Parathyroid adenoma (tissue), 2 donors: ENCODE results near the gene BCL6B.

Experiments used
- H2AFZ ChIP-seq: fragments of 300-600 bp; sonication (generic); one replicate; pipeline ENCODE4 v1.7.0; 2017; ENCODE audit warnings: antibody characterized with exemption, mild to moderate bottlenecking
- H3K27ac ChIP-seq: fragments of 300-600 bp; sonication (generic); one replicate; pipeline ENCODE4 v1.7.0; 2017
- H3K27me3 ChIP-seq: fragments of 300-600 bp; sonication (generic); one replicate; pipeline ENCODE4 v1.7.0; 2017; ENCODE audit warnings: low read length; ENCODE audit not compliant: control insufficient read depth, insufficient read depth
- H3K36me3 ChIP-seq: fragments of 300-600 bp; sonication (generic); one replicate; pipeline ENCODE4 v1.7.0; 2017; ENCODE audit warnings: low read length; ENCODE audit not compliant: control insufficient read depth, insufficient read depth
- H3K4me1 ChIP-seq: fragments of 300-600 bp; sonication (generic); one replicate; pipeline ENCODE4 v1.7.0; 2017; ENCODE audit warnings: control low read depth
- H3K4me2 ChIP-seq: fragments of 300-600 bp; sonication (generic); one replicate; pipeline ENCODE4 v1.7.0; 2017; ENCODE audit warnings: low read length
- H3K4me3 ChIP-seq: fragments of 300-600 bp; sonication (generic); one replicate; pipeline ENCODE4 v1.7.0; 2017; ENCODE audit warnings: low read depth, low read length
- H3K79me2 ChIP-seq: fragments of 300-600 bp; sonication (generic); one replicate; pipeline ENCODE4 v1.7.0; 2017; ENCODE audit warnings: control low read depth
- H3K9ac ChIP-seq: fragments of 300-600 bp; sonication (generic); one replicate; pipeline ENCODE4 v1.7.0; 2017; ENCODE audit warnings: mild to moderate bottlenecking
- H3K9me3 ChIP-seq: fragments of 300-600 bp; sonication (generic); one replicate; pipeline ENCODE4 v1.7.0; 2017; ENCODE audit warnings: low read length; ENCODE audit not compliant: control insufficient read depth
- CTCF ChIP-seq: fragments of 300-600 bp; sonication (generic); IDR thresholded peaks from one replicate; pipeline ENCODE4 v1.7.0; 2017; ENCODE audit warnings: antibody characterized with exemption, mild to moderate bottlenecking
- donor health status: primary hyperparathyroidism.

Gene BCL6B

GRCh38 chr17:7014995-7015958, 7.6 kb upstream of the BCL6B start:
- Histone ChIP-seq H3K4me1 (peaks cover 23% of the 10 kb centered on the region), H3K36me3 (no peaks in the 10 kb centered on the region), H2AFZ (peak overlapping the region; percentile 93), H3K4me3 (peak overlapping the region; percentile 91), H3K4me2 (peak overlapping the region; percentile 56), H3K9ac (peak overlapping the region; percentile 57), H3K27ac (peak overlapping the region; percentile 99), H3K9me3 (no peaks in the 10 kb centered on the region), H3K79me2 (peaks cover 20% of the 10 kb centered on the region), H3K27me3 (no peaks in the 10 kb centered on the region)
- no peak for TF ChIP-seq CTCF

GRCh38 chr17:7016418-7016817, 6.4 kb upstream of the BCL6B start:
- no peak overlapping the region for H2AFZ ChIP-seq
- H3K9me3 ChIP-seq = no peaks in the 10 kb centered on the region
- no peaks in the 10 kb centered on the region for H3K36me3 ChIP-seq
- no peak overlapping the region for H3K27ac ChIP-seq
- TF ChIP-seq CTCF = no peak
- no peaks in the 10 kb centered on the region for H3K27me3 ChIP-seq
- peaks cover 9% of the 10 kb centered on the region for H3K79me2 ChIP-seq
- H3K4me2 ChIP-seq = no peak overlapping the region
- H3K4me3 ChIP-seq = no peak overlapping the region
- no peak overlapping the region for H3K9ac ChIP-seq
- H3K4me1 ChIP-seq = peaks cover 12% of the 10 kb centered on the region

- H3K9me3 ChIP-seq = no peaks in the 10 kb centered on the region
- H3K79me2 ChIP-seq = peaks cover 1% of the 10 kb centered on the region
- H3K4me2 ChIP-seq = peak overlapping the region; percentile 98
- TF ChIP-seq CTCF = no peak
- no peaks in the 10 kb centered on the region for H3K36me3 ChIP-seq
- H3K4me3 ChIP-seq = no peak overlapping the region
- no peak overlapping the region for H3K9ac ChIP-seq
- no peak overlapping the region for H2AFZ ChIP-seq
- no peaks in the 10 kb centered on the region for H3K27me3 ChIP-seq
- H3K4me1 ChIP-seq = peaks cover 11% of the 10 kb centered on the region
- peak overlapping the region; percentile 60 for H3K27ac ChIP-seq
Measured at GRCh38 chr17:7016886-7017826, 5.7 kb upstream of the BCL6B start.

GRCh38 chr17:7017827-7018200, 5.0 kb upstream of the BCL6B start:
- Histone ChIP-seq H3K9ac (no peak overlapping the region), H3K4me2 (peak overlapping the region; percentile 98), H3K27me3 (no peaks in the 10 kb centered on the region), H3K4me3 (peak overlapping the region; percentile 86), H3K27ac (peak overlapping the region; percentile 60), H3K4me1 (peaks cover 11% of the 10 kb centered on the region), H3K9me3 (no peaks in the 10 kb centered on the region), H2AFZ (no peak overlapping the region), H3K79me2 (no peaks in the 10 kb centered on the region), H3K36me3 (no peaks in the 10 kb centered on the region)
- TF ChIP-seq CTCF = no peak
